Hypothalamus (tissue), 51 donors: ENCODE data around the gene ROPN1L.
"Not testable (repeated sequence)": the region's sequence is repeated elsewhere in the genome, so short reads cannot be mapped to it uniquely, and the experiment has no call there.

ENCODE experiments used
- DNase-seq, 51 donors: peaks; one replicate each; lab custom pipeline; 2025; lab: John Stamatoyannopoulos, UW

Gene ROPN1L

GRCh38 chr5:10475931-10476676 is 34.4 kb downstream of the ROPN1L start:
- no peak for DNase-seq

GRCh38 chr5:10476878-10477277 is 35.2 kb downstream of the ROPN1L start:
- DNase-seq, result no peak

DNA sequence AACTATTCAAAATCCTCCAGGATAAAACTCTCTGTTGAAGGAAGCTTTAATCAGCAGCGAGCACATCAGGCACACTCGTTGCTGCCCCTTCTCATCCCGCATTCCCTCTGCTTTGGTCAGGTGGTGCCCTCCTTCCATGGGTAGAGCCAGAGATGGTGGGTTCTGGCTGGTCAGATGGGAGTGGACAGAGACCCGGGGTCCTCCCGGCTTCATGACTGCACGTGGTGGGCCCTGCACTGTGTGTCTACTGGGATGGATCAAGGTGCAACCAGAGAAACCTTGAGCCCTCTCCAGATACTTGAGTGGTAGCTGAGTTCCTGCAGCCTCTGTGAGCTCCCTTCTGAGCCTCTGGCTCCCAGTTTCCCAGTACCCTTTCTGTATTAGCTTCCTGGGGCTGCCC is 36.3 kb downstream of the ROPN1L start:
- DNase-seq, result no peak

- DNase-seq, result no peak
Measured at GRCh38 chr5:10478436-10478835, 36.8 kb downstream of the ROPN1L start.

DNA sequence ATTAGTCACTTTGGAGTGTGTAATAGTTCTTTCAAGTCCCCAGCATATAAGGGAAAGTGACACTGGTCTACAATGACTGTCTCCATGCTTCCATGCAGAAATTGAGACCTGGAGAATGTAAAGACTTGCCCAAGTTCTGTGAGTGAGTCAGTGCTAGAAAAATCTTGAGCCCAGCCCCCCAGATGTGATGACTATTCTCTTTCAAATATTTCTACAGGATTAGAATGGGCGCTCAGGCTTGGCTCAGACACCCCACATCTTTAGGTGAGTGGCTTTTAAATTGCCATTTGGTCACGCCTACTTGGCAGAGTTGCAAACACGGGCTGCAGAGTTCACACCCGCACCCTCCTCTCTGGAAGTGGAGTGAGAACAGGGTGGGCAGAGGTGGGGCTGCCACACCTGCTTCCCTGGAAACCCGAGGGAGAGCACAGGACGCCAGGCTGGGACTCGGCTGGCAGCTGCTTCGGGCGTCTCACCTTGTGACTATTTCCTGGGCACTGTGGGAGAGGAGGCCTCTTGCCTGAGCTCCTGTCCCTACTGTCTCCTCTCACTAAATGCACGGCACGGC is 37.6 kb downstream of the ROPN1L start:
- DNase-seq, result no peak

DNA sequence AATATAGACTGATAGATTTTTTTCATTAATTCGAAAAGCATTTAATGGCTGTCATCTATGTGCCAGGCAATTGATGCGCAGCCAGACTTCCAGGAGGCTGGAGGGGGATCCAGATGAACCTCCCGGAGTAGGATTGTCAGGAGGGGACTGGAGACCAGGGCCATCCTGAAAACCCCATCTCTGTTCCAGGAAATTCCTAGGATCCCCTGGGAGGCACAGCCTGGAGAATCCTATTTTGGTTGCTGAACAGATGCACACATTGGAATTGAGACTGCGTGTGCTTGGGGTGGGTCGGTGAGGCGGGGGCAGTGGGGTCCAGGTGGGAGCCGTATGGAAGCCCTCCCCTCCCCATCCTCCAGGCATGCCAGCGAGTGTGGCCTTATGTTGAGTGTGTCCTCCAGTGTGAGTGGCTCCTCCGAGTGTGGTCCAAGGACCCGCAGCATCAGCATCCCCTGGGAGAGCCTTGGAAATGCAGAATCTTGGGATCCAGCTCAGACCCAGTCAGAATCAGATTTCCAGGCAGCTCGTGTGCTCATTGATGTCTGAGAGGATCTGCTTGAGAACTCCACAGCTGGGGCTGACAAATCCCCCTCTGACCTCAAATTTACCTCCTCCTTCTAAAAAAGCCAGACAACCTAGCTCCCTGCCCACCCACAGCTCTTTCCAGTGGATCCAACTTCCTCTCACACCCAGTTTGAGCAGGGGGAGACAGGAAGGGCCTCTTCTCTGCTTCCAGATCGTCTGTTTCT is 38.7 kb downstream of the ROPN1L start:
- DNase-seq, result no peak

GRCh38 chr5:10481241-10481935 is 39.7 kb downstream of the ROPN1L start:
- DNase-seq, result no peak

DNA sequence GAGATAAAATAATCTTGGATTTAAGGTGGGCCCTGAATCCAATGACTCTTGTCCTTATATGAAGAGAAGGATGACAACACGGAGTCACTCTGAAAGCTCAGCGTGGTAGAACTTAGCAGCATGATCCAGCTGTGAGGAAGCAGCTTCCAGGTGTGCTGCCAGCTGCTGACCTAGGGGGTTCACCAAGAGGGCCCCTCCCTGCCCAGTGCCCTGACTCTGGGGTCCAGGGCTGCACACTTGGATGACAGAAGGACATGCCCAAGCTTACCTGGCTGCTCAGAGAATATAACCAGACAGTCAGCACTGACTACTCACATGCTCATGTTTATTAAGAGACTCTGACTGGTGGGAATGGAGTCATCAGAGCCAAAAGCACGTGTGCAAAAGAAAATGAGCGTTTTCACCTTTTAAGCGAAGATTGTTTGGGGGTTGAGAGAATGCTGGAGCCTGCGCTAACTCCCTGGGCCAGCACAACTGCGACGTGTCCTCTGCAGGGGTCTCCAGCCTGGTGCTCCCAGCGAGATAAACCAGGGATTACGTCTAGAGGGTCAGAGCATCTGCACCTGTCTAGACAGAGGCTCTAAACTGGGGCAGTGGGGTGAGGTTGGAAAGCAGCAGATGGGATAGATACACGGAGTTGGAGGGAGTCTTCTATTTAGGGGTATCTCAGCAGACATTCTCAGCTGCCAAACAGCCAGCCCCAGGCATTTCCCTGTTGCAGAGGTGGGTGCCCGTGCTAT is 41.3 kb downstream of the ROPN1L start:
- no peak for DNase-seq

- DNase-seq, result no peak
Measured at GRCh38 chr5:10484774-10485141, 43.1 kb downstream of the ROPN1L start.

- no peak for DNase-seq
Measured at GRCh38 chr5:10485142-10485795, 43.6 kb downstream of the ROPN1L start.

DNA sequence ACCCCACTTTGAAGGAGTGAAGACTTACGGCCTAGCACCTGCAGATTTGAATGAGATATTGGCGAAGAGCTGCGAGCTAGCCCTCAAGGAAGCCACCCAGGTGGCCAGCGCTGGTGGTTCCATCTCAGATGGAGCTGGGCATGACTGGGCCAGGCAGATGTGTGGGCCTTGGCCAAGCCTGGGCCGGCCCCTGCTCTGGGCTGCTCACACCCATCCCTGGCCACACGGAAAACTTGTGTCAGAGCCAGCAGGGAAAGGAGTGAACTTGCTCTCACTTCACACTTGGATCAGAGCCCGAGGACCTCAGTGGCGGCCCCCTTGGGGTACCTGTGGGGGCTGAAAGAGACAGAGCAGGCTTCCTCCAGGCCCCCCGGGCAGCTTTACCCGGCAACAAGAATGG is 44.2 kb downstream of the ROPN1L start:
- DNase-seq, result no peak

DNA sequence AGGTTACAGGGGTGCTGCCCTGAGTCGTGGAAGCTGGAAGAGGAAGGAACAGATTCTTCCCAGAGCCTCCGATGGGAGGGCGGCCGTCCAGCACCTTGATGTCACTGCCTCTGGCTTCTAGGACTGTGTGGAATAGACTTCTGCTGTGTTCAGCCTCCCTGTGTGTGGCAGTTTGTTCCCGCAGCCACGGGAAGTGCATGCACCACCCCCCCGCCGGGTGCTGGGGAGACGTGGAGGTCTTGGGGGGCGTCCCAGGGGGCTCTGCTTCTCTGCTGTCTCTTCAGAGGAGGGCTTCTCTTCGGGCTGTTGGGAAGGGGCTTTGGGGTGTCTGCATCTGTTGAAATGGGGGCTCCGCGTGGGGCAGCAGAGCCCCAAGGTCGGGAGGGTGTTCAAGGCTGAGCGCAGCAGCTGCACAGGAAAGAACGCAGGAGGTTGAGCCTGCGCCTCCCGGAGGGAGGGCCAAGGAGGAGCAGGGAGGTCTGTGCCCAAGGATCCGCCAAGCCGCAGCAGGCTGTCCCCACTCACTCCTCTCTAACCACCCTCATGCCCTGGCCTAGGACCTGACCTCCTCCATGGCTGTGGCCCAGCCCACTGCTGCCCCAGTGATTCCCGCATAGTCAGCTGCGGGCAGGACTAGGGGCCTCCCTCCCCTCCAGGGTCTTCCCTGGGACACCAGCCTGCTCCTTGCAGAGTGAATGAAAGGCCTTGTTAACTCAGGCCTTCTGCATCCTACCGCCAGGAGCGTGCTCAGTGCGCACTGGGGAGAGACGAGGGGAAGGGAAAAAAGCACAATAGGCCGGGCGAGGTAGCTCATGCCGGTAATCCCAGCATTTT is 45.0 kb downstream of the ROPN1L start:
- no peak for DNase-seq

GRCh38 chr5:10488144-10488543 is 46.5 kb downstream of the ROPN1L start:
- no peak for DNase-seq

GRCh38 chr5:10489810-10490426 is 48.2 kb downstream of the ROPN1L start:
- no peak for DNase-seq

GRCh38 chr5:10490927-10491672 is 49.4 kb downstream of the ROPN1L start:
- peak in 1 of 51 donors; percentile 23 for DNase-seq

GRCh38 chr5:10491673-10492026 is 50.0 kb downstream of the ROPN1L start:
- no peak for DNase-seq

DNA sequence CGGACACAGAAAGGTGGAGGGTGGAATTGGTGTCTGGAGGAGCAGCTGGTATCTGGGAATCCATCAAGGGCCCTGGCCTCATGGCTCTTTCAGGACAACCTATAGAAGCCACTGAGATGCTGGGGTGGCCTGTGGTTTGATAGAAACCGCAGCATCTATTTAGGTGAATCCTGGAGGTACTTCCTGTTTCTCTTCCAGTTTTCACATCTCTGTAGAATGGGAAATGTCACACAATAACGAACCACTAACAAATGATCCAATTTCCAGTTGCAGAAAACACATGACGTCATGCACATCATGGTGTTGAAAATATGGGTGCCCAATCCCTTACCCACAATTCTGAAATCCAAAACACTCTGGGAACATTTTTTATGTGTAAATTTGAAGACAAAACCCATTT is 52.2 kb downstream of the ROPN1L start:
- DNase-seq, result no peak

GRCh38 chr5:10494497-10494896 is 52.8 kb downstream of the ROPN1L start:
- DNase-seq, result not testable (repeated sequence)
